KBM-7 (cell line): ENCODE data around the gene GPR107.
A peak's percentile ranks its signal among the peaks of the same experiment; 100 is the strongest.
"Not testable (repeated sequence)": the region's sequence is repeated elsewhere in the genome, so short reads cannot be mapped to it uniquely, and the experiment has no call there.

ENCODE experiments used
- DNase-seq: peaks from one replicate; pipeline ENCODE4 v3.0.0-alpha.2; 2015
- in situ Hi-C: fragments of 300-500 bp; cut with MboI; formaldehyde crosslinking; loops from 2 replicates; pipeline ENCODE4 v1.14.3; 2020; ENCODE audit warnings: low sequenced_read_pairs, low pct_unique_long_range_greater_than_20kb, mixed read lengths

The GPR107 gene

DNA sequence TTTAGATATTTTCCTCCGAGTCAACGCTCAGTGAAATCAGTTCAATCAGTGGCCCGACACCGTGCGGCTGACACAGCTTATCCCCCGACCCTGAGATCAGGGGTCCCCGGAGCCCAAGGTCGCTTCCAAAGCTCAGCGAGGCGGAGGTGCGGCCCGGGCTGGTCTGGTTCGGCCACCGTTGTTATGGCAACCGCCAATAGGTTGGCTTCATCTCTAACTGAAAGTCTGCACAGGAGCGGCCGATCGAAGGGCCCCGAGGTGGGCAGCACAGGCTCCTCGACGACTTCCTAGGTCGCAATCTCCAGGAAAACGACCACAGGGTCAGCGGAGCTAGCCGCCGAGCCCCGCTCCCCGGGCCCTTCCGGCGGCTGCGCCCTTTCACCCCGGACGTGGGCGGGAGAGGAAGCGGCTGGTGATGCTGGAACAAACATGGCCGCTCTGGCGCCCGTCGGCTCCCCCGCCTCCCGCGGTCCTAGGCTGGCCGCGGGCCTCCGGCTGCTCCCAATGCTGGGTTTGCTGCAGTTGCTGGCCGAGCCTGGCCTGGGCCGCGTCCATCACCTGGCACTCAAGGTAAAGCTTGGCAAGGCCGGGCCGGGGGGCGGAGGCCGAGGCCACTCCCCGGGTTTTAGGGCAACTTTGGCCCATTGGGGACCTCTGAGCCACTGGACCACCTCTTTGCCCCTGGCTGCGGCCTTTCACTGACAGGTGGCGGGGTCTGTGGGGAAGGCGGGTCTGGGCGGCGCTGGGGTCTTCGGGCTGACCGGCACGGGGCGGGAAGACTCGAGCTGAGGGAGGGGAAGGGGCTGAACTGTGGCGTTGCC lies at the start of gene GPR107:
Gene GPR107, plus strand, starts transcription at position 403 of the 821 bp plus-strand sequence. Its CDS starts 27 bp downstream, at position 430.
- peak; percentile 71 for DNase-seq
- in situ Hi-C loops: no loop called here

DNA sequence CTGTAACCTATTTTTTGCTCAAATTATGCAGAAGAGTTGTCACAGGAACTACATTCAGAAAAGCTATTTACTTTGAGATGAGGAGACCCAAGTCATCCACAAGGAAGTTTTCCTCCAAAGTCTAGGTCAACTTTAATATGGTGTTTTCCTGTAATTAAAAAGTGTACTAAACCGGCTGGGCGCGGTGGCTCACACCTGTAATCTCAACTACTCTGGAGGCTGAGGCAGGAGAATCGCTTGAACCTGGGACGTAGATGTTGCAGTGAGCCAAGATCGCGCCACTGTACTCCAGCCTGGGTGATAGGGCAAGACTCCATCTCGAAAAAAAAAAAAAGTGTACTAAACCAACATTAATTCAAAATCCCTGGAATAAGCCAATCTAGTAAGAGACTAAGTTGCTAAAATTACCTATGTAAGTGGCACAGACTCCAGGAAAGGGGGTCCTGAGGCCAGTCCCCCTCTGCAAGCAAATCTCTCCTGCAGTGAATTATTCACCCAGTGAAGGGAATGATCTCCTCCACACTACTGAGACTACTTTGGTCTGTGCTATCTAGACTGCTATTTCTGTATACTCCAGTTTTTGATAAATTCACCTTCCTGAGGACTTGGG lies 49.7 kb upstream of the GPR107 start:
- in situ Hi-C loops: no loop called here
- no peak for DNase-seq

DNA sequence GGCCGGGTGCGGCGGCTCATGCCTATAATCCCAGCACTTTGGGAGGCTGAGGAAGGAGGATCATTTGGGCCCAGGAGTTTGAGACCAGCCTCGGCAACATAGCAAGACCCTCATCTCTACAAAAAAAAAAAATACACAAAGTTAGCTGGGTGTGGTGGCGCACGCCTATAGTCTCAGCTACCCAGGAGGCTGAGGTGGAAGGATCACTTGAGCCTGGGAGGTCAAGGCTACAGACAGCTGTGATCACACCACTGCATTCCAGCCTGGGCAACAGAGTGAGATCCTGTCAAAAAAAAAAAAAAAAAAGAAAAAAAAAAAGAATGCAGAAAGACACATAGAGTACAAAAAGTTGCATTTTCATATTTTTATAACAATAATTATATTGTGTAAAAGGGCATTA lies 46.8 kb upstream of the GPR107 start:
- in situ Hi-C loops, DNase-seq: not testable (repeated sequence)

DNA sequence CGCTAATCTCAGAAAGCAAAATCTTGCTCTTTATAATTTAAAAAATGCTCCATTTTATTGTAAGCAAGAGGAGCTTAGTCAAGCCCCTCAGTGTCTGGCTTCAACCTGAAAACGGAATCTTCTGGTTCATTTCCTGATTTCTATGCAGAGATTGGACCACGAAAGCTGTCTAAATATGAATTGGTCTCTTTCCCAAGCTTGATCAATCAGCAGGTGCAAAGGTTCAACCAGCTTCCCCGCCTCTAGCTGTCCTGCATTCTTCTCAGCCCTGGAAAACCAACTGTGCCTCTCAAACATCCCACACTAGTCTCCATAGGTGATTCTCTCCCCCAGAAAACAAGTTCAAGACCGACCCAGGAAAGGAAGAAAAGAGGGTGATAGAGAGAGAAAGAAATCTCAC lies 45.2 kb upstream of the GPR107 start:
- DNase-seq: no peak
- in situ Hi-C loops: no loop called here

DNA sequence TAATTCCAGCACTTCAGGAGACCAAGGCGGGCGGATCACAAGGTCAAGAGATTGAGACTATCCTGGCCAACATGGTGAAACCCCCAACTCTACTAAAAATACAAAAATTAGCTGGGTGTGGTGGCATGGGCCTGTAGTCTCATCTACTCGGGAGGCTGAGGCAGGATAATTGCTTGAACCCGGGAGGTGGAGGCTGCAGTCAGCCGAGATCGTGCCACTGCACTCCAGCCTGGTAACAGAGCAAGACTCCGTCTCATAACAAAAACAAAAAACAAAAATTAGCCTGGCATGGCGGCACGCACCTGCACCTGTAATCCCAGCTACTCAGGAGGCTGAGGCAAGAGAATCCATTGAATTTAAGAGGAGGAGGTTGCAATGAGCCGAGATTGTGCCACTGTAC lies 44.2 kb upstream of the GPR107 start:
- in situ Hi-C loops, DNase-seq: not testable (repeated sequence)

DNA sequence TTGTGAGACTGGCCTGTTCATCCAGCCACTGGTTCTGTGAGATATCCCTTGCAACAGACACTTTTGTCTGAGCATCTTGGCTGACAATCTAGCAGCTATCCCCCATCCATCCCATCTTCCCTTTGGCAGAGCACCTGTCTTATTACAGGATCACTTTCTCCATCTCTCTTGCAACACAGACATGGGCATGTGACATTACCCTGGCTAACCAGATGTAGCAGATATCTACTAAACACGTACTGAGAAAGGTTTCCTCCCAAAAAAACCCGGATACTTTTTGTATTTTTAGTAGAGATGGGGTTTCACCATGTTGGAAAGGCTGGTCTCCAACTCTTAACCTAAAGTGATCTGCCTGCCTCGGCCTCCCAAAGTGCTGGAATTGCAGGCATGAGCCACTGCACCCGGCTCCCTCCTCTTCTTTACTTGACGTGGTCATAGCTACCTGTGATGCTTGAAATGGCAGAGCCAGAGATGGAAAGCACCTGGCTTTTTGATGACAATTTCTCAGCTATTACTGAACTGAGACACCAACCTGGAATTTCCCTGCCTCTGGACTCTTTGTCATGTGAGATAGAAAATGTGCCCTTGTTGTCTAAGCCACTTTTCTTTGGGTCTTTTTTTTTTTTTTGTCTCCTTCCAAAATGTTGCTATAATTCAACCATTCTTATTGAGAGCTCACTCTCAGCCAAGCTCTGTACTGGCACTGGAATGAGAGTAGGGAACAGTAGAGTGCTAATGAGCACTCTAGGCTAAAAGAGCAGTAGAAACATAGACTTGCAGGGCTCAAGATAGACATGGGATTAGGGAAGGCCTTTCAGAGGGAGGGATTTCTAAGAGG lies 43.3 kb upstream of the GPR107 start:
- no peak for DNase-seq
- in situ Hi-C loops: no loop called here

DNA sequence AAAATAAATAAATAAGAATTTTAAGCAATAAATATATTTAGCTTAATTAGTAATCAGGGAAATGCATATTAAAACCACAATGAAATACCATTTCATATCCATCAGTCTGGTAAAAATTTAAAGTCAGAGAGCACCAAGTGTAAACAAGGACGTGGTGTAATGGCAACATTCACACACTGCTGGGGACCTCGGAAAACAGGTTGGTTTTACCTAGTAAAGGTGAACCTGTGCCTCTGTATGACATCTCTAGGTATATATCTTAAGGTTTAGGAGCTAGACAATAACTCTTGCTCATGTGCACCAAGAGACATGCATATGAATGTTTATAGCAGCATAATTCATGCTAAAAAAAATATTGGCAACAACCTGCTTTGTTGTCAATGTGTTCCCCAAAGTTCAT lies 40.4 kb upstream of the GPR107 start:
- DNase-seq: no peak
- in situ Hi-C loops: no loop called here

DNA sequence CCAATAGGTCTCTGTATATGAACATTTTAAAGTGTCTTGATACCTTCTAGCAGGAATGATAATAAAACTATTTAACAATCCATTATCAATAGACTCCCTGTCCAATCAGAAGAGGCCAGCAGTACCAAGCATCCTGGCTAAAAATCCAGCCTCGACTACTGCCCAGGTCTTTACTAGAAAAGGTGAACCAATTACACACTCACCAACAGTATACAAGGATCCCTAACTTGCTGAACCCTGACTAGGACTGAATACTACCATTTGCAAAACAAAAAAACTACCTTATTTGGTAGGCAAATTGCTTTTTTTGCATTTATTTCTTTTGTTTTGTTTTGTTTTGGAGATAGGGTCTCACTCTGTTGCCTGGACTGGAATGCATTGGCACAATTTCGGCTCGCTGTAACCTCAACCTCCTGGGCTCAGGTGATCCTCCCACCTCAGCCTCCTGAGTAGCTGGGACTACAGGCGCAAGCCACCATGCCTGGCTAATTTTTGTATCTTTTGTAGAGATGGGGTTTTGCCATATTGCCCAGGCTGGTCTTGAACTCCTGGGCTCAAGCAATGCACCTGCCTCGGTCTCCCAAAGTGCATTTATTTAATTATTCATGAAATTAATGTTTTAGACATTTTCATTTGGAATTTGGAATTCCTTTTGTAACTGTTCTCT lies 38.2 kb upstream of the GPR107 start:
- DNase-seq: no peak
- in situ Hi-C loops: no loop called here

DNA sequence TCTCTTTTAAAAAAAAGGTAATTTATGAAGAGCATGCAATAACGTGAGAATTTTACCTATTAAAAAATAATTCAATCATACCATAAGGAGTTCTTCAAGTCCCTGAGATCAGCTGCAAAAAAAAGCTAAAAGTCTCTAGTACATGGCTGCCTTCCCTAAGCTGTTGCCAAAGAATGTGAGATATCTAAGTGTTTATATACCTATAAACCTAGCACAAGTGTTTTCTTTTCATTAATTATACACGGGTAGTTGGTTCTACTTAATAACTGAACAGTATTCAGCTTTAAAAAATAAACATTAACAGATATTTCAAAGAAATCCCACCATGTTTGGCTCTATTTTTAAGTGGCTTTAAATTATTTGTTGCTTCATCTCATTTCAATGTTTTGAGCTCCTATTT lies 36.6 kb upstream of the GPR107 start:
- in situ Hi-C loops: no loop called here
- no peak for DNase-seq

DNA sequence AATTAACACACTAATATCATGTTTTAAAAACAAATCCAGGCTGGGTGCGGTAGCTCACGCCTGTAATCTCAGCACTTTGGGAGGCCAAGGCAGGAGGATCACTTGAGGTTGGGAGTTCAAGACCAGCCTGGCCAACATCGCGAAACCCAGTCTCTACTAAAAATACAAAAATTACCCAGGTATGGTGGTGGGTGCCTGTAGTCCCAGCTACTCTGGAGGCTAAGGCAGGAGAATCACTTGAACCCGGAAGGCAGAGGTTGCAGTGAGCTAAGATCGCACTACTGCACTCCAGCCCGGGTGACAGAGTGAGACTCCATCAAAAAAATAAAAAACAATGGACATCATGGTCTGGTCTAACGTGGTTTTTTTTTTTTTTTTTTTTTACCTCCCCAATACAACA lies 36.2 kb upstream of the GPR107 start:
- in situ Hi-C loops, DNase-seq: not testable (repeated sequence)

DNA sequence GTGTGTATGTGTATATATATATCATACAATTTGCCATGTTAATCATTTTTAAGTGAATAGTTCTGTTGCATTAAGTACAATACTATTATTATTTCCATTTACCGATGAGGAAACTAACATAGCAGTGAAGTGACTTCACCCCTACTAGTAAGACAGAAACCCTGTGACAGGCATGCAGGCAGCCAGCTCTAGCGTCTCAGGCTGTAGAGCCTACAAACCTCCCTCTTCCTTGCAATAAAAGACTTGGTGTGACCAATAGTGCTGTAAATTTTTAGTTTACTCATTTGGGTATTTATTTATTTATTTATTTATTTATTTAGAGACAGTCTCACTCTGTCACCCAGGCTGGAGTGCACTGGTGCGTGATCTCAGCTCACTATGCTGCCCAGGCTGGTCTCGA lies 35.4 kb upstream of the GPR107 start:
- no peak for DNase-seq
- in situ Hi-C loops: no loop called here

DNA sequence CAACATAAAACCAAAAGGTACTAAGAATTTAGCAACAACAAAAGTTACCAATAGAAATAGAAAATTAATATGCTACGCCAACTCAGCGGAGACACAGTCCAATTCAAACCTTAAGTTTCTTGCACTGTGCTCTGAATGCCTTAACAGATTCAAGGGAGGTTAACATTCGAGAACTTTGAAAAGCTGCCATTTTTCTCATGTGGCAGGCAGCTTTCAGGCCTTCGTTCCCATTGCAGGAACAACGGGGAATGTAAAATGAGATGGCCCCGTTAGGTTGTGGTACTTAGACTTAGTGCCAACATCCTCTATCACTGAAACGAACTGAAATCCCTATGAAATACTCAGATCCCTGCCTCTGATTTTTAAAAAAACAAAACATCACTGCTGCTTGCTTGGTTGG lies 33.1 kb upstream of the GPR107 start:
- in situ Hi-C loops: no loop called here
- DNase-seq: no peak

DNA sequence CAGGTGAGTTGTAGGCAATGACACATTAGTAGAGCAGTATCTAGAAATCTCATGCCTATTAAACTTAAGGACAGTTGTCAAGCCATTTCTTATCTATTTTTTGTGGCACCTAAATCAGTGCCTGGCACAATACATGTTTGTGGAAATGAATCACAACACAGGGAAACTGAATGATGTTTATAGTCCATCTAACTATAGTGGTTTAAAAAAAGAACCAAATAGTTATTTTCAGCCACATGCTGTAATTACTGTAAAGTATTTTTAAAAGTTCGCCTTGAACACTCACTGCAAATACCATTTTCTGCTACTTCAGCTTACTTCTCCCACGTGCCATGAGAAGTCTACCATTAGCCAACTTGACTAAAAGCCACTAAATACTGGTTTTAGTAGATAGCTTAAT lies 32.6 kb upstream of the GPR107 start:
- no peak for DNase-seq
- in situ Hi-C loops: no loop called here

DNA sequence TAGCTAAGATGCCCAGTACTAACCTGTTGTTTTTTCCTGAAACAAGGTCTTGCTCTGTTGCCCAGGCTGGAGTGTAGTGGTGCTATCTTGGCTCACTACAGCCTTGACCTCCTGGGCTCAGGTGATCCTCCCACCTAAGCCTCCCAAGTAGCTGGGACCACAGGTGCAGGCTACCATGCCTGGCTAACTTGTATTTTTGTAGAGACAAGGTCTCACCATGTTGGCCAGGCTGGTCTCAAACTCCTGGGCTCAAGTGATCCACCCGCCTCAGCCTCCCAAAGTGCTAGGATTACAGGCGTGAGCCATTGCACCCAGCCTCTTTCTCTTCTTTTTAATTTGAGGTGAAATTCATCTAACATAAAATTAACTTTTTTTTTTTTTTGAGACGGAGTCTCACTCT lies 31.9 kb upstream of the GPR107 start:
- DNase-seq, in situ Hi-C loops: not testable (repeated sequence)

DNA sequence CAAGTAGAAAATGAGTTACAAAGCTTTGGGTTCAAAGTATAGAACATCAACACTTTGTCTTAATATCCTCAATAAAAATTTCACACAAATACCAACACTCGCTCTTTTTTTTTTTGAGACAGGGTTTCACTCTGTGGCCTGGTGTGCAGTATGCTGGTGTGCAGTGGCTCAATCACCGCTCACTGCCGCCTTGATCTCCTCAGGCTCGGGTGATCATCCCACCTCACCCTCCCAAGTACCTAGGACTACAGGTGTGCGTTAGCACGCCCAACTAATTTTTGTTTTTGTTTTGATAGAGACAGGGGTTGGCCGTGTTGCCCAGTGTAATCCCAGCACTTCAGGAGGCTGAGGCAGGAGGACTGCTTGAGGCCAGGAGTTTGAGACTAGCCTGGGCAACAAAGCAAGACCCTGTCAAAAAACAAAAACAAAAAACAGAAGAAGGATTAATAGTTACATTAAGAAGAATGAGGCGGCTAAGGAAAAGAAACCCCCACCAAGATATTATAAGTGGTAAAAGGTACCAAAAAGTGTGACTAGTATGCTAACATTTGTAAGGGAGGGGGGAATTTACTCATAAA lies 31.1 kb upstream of the GPR107 start:
- in situ Hi-C loops: no loop called here
- no peak for DNase-seq

DNA sequence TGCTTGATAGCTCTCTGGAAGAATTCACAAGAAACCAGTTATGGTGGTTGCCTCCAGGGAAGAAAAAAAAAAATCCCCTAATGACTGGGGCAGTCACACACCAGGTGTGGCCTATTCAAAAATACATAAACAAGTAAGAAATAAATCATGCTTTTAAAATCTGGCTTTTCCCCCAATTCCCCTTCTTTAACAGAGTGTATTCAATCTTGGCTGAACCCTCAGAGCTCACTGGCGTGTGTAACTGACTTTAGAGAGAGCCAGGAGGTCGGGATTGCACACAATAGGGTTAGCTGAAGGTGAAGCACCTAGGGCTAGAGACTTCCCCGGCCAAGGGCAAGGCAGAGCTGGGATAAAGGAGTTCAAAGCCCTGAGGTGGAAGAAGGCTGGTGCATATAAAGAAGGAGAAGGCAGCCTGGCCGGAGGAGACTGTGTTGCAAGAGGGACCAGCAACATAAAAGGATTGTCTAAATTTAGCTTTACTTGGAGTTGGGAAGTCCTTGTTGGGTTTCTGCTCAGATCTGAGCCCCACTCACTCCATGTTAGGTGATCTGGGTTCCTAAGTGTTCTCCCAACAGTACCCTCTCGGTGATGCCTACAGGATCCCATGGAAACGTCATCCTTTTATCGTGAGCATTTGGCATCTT lies 30.4 kb upstream of the GPR107 start:
- in situ Hi-C loops: no loop called here
- no peak for DNase-seq

DNA sequence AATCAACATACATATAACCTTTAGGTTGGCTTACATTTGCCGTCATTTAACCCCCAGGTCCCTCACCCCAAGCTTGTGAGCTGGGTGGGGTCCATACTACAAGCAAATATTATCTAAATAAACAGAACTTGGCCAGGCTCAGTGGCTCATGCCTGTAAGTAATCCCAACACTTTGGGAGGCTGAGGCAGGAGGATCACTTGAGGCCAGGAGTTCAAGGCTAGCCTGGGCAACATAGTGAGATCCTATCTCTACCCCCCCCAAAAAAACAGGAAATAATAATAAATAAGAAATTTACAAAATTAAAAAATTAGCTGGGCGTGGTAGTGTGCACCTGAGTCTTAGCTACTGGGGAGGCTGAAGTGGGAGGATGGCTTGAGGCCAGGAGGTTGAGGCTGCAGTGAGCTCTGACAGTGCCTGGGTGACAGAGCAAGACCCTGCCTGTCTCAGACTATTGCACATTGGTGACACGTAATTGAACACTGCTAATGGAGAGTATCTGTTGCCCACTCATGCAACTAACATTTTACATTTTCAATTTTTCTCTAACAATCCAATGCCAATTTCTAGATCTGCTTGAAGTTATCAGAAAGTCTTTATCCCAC lies 29.6 kb upstream of the GPR107 start:
- DNase-seq: no peak

DNA sequence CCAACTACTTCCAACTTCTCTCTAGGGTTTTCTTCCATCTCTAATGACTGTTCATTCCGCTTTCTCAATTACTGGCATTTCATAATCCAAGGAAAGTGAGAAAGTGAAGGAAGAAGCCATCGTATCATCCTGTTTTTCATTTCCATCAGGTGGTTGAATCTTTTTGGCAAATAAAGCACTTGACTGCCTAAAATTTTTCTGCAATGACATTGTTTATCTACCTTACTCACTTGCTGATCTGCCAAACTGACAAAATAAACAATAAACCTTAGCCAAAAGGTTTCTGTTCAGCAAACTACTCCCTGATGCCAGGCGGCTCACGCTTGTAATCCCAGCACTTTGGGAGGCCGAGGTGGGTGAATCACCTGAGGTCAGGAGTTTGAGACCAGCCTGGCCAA lies 29.1 kb upstream of the GPR107 start:
- in situ Hi-C loops: no loop called here
- no peak for DNase-seq

More for the DNA sequence above, 29.6 kb upstream of the GPR107 start:
- in situ Hi-C loops: no loop called here
